H1 (cell line): ENCODE measurements around the gene STAU1. TPM values are rescaled to one million over a fixed set of nuclear protein-coding genes. Genes with fewer than 3 reads are reported as not detected.

Experiments used
- CTCF ChIA-PET: fragments of 300-600 bp; sonication (Branson Sonifier 250); formaldehyde crosslinking; loops from one replicate; lab custom pipeline; 2021; ENCODE audit not compliant: partially characterized antibody; lab: Charles Lee
- POLR2A ChIA-PET: fragments of 300-600 bp; sonication (Branson Sonifier 250); formaldehyde crosslinking; loops from one replicate; lab custom pipeline; 2021; ENCODE audit warnings: inconsistent platforms; ENCODE audit not compliant: partially characterized antibody; lab: Charles Lee
- DNase-seq, 2 experiments: peaks; one replicate each; pipeline versions ENCODE4 v3.0.0 to v3.0.0-alpha.2; 2010 to 2022; ENCODE audit warnings: low spot score in 2 of 2, low read depth in 1 of 2, mixed read lengths in 1 of 2
- FAIRE-seq: peaks from 2 replicates; lab custom pipeline; 2011; peaks lifted over from hg19 to GRCh38; lab: Jason Lieb, UNC
- H2AFZ ChIP-seq: 2 replicates; pipeline ENCODE4 v1.8.1; 2012; ENCODE audit warnings: low read length, inconsistent platforms
- H2AK5ac ChIP-seq: 2 replicates; pipeline ENCODE4 v1.6.1; 2013; ENCODE audit warnings: low read depth, low read length
- H2BK120ac ChIP-seq: replicated peaks from 2 replicates; pipeline ENCODE3; 2013; ENCODE audit warnings: low read depth, low read length, inconsistent platforms
- H2BK12ac ChIP-seq: 2 replicates; pipeline ENCODE4 v1.6.1; 2013; ENCODE audit warnings: low read depth, low read length
- H2BK15ac ChIP-seq: 2 replicates; pipeline ENCODE4 v1.6.1; 2013; ENCODE audit warnings: low read length
- H2BK20ac ChIP-seq: 2 replicates; pipeline ENCODE4 v1.6.1; 2013; ENCODE audit warnings: low read length
- H2BK5ac ChIP-seq: 2 replicates; pipeline ENCODE4 v1.6.1; 2013; ENCODE audit warnings: low read depth, low read length
- H3K14ac ChIP-seq: 2 replicates; pipeline ENCODE4 v1.6.1; 2013; ENCODE audit warnings: inconsistent platforms; ENCODE audit not compliant: insufficient read length
- H3K18ac ChIP-seq: 2 replicates; pipeline ENCODE4 v1.6.1; 2013; ENCODE audit warnings: low read length; ENCODE audit errors: extremely low read depth
- H3K23ac ChIP-seq: 2 replicates; pipeline ENCODE4 v1.6.1; 2013; ENCODE audit warnings: inconsistent platforms; ENCODE audit not compliant: insufficient read length
- H3K23me2 ChIP-seq: 2 replicates; pipeline ENCODE4 v1.6.1; 2013; ENCODE audit warnings: low read depth, low read length
- H3K27ac ChIP-seq: 2 replicates; pipeline ENCODE4 v1.6.1; 2011; ENCODE audit warnings: low read depth, low read length, inconsistent platforms
- H3K27me3 ChIP-seq, 4 experiments: replicated peaks in 1 of 4; 1 replicate in 1 of 4; 2 replicates in 3 of 4; pipeline versions ENCODE4 v1.6.1 to v1.8.1; 2011 to 2013; ENCODE audit warnings: low read length in 3 of 4, mild to moderate bottlenecking in 3 of 4, inconsistent platforms in 2 of 4, mixed read lengths in 2 of 4, moderate library complexity in 1 of 4; ENCODE audit not compliant: control insufficient read depth in 3 of 4, insufficient read depth in 3 of 4; ENCODE audit errors: extremely low read depth in 1 of 4
- H3K36me3 ChIP-seq, 4 experiments: 2 replicates each; pipeline versions ENCODE4 v1.6.1 to v1.8.1; 2011 to 2013; ENCODE audit warnings: mild to moderate bottlenecking in 4 of 4, low read length in 3 of 4, moderate library complexity in 2 of 4, control low read depth in 1 of 4, inconsistent platforms in 1 of 4; ENCODE audit not compliant: insufficient read depth in 4 of 4, control insufficient read depth in 2 of 4
- H3K4ac ChIP-seq: replicated peaks from 2 replicates; pipeline ENCODE3; 2013; ENCODE audit warnings: low read length, low read depth, mixed read lengths, inconsistent platforms; ENCODE audit not compliant: insufficient read length
- H3K4me1 ChIP-seq, 4 experiments: replicated peaks in 1 of 4; 1 replicate in 1 of 4; 2 replicates in 3 of 4; pipeline versions ENCODE4 v1.6.1 to v1.8.1; 2011 to 2013; ENCODE audit warnings: low read length in 3 of 4, inconsistent platforms in 2 of 4, mixed read lengths in 1 of 4; ENCODE audit not compliant: insufficient read depth in 4 of 4, control insufficient read depth in 3 of 4
- H3K4me2 ChIP-seq, 2 experiments: 2 replicates each; pipeline versions ENCODE4 v1.6.1 to v1.8.1; 2011 to 2013; ENCODE audit warnings: low read depth in 2 of 2, low read length in 2 of 2, control low read depth in 1 of 2, inconsistent platforms in 1 of 2, mild to moderate bottlenecking in 1 of 2; ENCODE audit not compliant: insufficient read depth in 1 of 2
- H3K4me3 ChIP-seq, 4 experiments: fragments of 200-600, 300-600 bp in 1 of 4; sonication (generic), shearing (Covaris generic), sonication (Bioruptor Twin) in 1 of 4; 2 replicates each; pipeline versions ENCODE4 v1.5.1 to v1.8.1; 2011 to 2016; ENCODE audit warnings: low read length in 4 of 4, low read depth in 3 of 4, control low read depth in 2 of 4, inconsistent platforms in 2 of 4, mild to moderate bottlenecking in 2 of 4, mixed read lengths in 1 of 4, moderate library complexity in 1 of 4; ENCODE audit not compliant: insufficient read depth in 2 of 4; ENCODE audit errors: extremely low read depth in 1 of 4
- H3K56ac ChIP-seq: replicated peaks from 2 replicates; pipeline ENCODE3; 2013; ENCODE audit warnings: low read depth, mild to moderate bottlenecking, mixed read lengths, low read length, inconsistent platforms; ENCODE audit not compliant: insufficient read length
- H3K79me1 ChIP-seq: 2 replicates; pipeline ENCODE4 v1.6.1; 2013; ENCODE audit warnings: low read depth, low read length, control low read depth
- H3K79me2 ChIP-seq, 2 experiments: 2 replicates each; pipeline versions ENCODE4 v1.6.1 to v1.8.1; 2012 to 2013; ENCODE audit warnings: low read length in 2 of 2, mild to moderate bottlenecking in 2 of 2, inconsistent platforms in 1 of 2; ENCODE audit not compliant: insufficient read depth in 2 of 2, control insufficient read depth in 1 of 2
- H3K9ac ChIP-seq, 4 experiments: replicated peaks in 1 of 4; 1 replicate in 1 of 4; 2 replicates in 3 of 4; pipeline versions ENCODE4 v1.6.1 to v1.8.1; 2011 to 2013; ENCODE audit warnings: low read depth in 3 of 4, low read length in 3 of 4, control low read depth in 2 of 4, mild to moderate bottlenecking in 2 of 4, moderate library complexity in 2 of 4, inconsistent platforms in 1 of 4; ENCODE audit errors: extremely low read depth in 1 of 4
- H3K9me3 ChIP-seq, 2 experiments: 2 replicates each; pipeline versions ENCODE4 v1.6.1 to v1.8.1; 2012 to 2013; ENCODE audit warnings: mild to moderate bottlenecking in 2 of 2, moderate library complexity in 2 of 2, control low read depth in 1 of 2, inconsistent platforms in 1 of 2, low read depth in 1 of 2, low read length in 1 of 2, mixed read lengths in 1 of 2; ENCODE audit not compliant: insufficient read depth in 2 of 2
- H4K20me1 ChIP-seq, 2 experiments: replicated peaks in 1 of 2; 2 replicates each; pipeline versions ENCODE3 to v1.8.1; 2011 to 2013; ENCODE audit warnings: inconsistent platforms in 2 of 2, low read length in 2 of 2, mild to moderate bottlenecking in 1 of 2; ENCODE audit not compliant: insufficient read depth in 2 of 2, control insufficient read depth in 1 of 2
- H4K5ac ChIP-seq: 2 replicates; pipeline ENCODE4 v1.6.1; 2013; ENCODE audit warnings: low read length, low read depth, mixed read lengths, inconsistent platforms; ENCODE audit not compliant: insufficient read length
- H4K8ac ChIP-seq: 2 replicates; pipeline ENCODE4 v1.8.0; 2013; ENCODE audit warnings: mild to moderate bottlenecking, moderate library complexity, low read length, inconsistent platforms; ENCODE audit not compliant: insufficient read depth; ENCODE audit errors: extremely low read depth
- H4K91ac ChIP-seq: replicated peaks from 2 replicates; pipeline ENCODE3; 2013; ENCODE audit warnings: low read length, mixed read lengths, inconsistent platforms; ENCODE audit not compliant: insufficient read length
- BACH1 ChIP-seq: IDR thresholded peaks from 2 replicates; pipeline ENCODE4 v1.6.1; 2012; ENCODE audit warnings: low read length, improper control_type of control experiment
- CBX5 ChIP-seq: fragments of 300-800, 300-1000 bp; sonication (generic); IDR thresholded peaks from 2 replicates; pipeline ENCODE4 v1.7.1; 2016; ENCODE audit warnings: antibody characterized with exemption, low read length, low read depth
- CBX8 ChIP-seq: fragments of 300-800, 300-1000 bp; sonication (generic); IDR thresholded peaks from 2 replicates; pipeline ENCODE4 v1.7.1; 2016; ENCODE audit warnings: low read depth, low read length, borderline replicate concordance
- CHD1 ChIP-seq: IDR thresholded peaks from 2 replicates; pipeline ENCODE4 v1.6.1; 2012; ENCODE audit warnings: low read depth, low read length, improper control_type of control experiment
- E2F6 ChIP-seq: IDR thresholded peaks from 2 replicates; pipeline ENCODE4 v1.6.1; 2012; ENCODE audit warnings: inconsistent platforms
- EZH2 ChIP-seq: fragments of 200-600 bp; sonication (generic); IDR thresholded peaks from 2 replicates; pipeline ENCODE4 v1.7.1; 2012; ENCODE audit warnings: low read depth, mild to moderate bottlenecking, moderate library complexity, low read length, inconsistent platforms; ENCODE audit not compliant: severe bottlenecking
- JUN ChIP-seq: IDR thresholded peaks from 2 replicates; pipeline ENCODE4 v1.6.1; 2011; ENCODE audit warnings: low read depth, mild to moderate bottlenecking, improper control_type of control experiment, low read length
- KDM1A ChIP-seq: fragments of 200-600, 300-600 bp; sonication (generic); IDR thresholded peaks from 2 replicates; pipeline ENCODE4 v1.7.1; 2016; ENCODE audit warnings: mild to moderate bottlenecking, low read length, borderline replicate concordance
- KDM4A ChIP-seq: IDR thresholded peaks from one replicate; pipeline ENCODE4 v1.7.1; 2012; ENCODE audit warnings: low read depth, mild to moderate bottlenecking, moderate library complexity, low read length, inconsistent platforms; ENCODE audit not compliant: severe bottlenecking
- RFX5 ChIP-seq: IDR thresholded peaks from 2 replicates; pipeline ENCODE4 v1.6.1; 2011; ENCODE audit warnings: low read depth, low read length, improper control_type of control experiment, borderline replicate concordance
- SP2 ChIP-seq: IDR thresholded peaks from 2 replicates; pipeline ENCODE4 v1.6.1; 2012; ENCODE audit warnings: mild to moderate bottlenecking, low read length, inconsistent platforms
- USF2 ChIP-seq: IDR thresholded peaks from 2 replicates; pipeline ENCODE4 v1.6.1; 2011; ENCODE audit warnings: low read length, improper control_type of control experiment
- YY1 ChIP-seq: IDR thresholded peaks from 2 replicates; pipeline ENCODE4 v1.6.1; 2011; ENCODE audit warnings: low read depth, mild to moderate bottlenecking, low read length
- WGBS, 2 experiments: shearing (Covaris generic) in 1 of 2; methylation state at CpG; one replicate each; pipeline versions ENCODE4 v1.1.6 to v1.1.7; 2013 to 2015; ENCODE audit warnings: low lambda C conversion rate in 2 of 2, mixed read lengths in 2 of 2, inconsistent platforms in 1 of 2, low coverage in 1 of 2, missing lambda C conversion rate in 1 of 2; ENCODE audit not compliant: insufficient replicate concordance in 2 of 2, insufficient coverage in 1 of 2, insufficient read length in 1 of 2; ENCODE audit errors: extremely low coverage in 1 of 2, missing lambda C conversion rate in 1 of 2; 5-methylcytosine and 5-hydroxymethylcytosine counted together
- polyA plus RNA-seq, 7 experiments: library from polyadenylated mRNA; depleted of rRNA in 3 of 7; stranded (reverse) in 5 of 7; unstranded in 2 of 7; fragments of >200 nt in 5 of 7; fragments of 200-250 nt in 2 of 7; gene quantifications; 1 replicate in 5 of 7; 2 replicates in 1 of 7; 4 replicates in 1 of 7; pipeline versions ENCODE4 v1.2.1 to v1.2.3, GENCODE V29; 2011 to 2013; ENCODE audit warnings: missing spikeins in 2 of 7, mixed read lengths in 2 of 7
- total RNA-seq: library from RNA; stranded (reverse); fragmentation: NEBNext Ultra II Directional; extraction: Animal tissue kit (Norgen Biotek cat#: 25700); gene quantifications from 2 replicates; pipeline ENCODE4 v1.2.1, GENCODE V29; 2021

The STAU1 gene
- total and polyA plus RNA-seq, 2 of the 8 experiments (the other 6 are each of a cell fraction or from before 2014, with no cell fraction given) = 41.4 to 107 TPM

GRCh38 chr20:49229381-49229780 is 41.2 kb upstream of the STAU1 start:
- H3K4me2 ChIP-seq = no peak overlapping the region
- H2BK12ac ChIP-seq = no peak overlapping the region
- H3K23me2 ChIP-seq = no peaks in the 10 kb centered on the region
- H4K20me1 ChIP-seq = peaks cover 0 to 1% of the 10 kb centered on the region in 2 experiments
- POLR2A ChIA-PET = interaction anchor here (1.1 to 2.2 kb wide), 6 partner anchors 10 to 78 kb away, joined by 3 to 7 read pairs (median 4); partner anchors contain the start of gene DDX27
- no peak overlapping the region for H2BK20ac ChIP-seq
- no peaks in the 10 kb centered on the region for H3K27me3 ChIP-seq
- DNase-seq (no peak), FAIRE-seq (no peak)
- H4K5ac ChIP-seq = no peak overlapping the region
- no peaks in the 10 kb centered on the region; the same call in 1 of the 2 replicates for H3K79me1 ChIP-seq
- no peaks in the 10 kb centered on the region for H3K9me3 ChIP-seq
- H4K91ac ChIP-seq = no peak overlapping the region
- no peak overlapping the region for H3K14ac ChIP-seq
- H3K79me2 ChIP-seq = no peaks in the 10 kb centered on the region
- H2BK15ac ChIP-seq = no peak overlapping the region
- H4K8ac ChIP-seq = no peak overlapping the region
- no peak overlapping the region for H3K23ac ChIP-seq
- H3K9ac ChIP-seq = no peak overlapping the region
- no peaks in the 10 kb centered on the region for H3K4me1 ChIP-seq
- no peak overlapping the region for H3K18ac ChIP-seq
- CTCF ChIA-PET = interaction anchor here (0.6 to 5.1 kb wide), 3 partner anchors 8 to 97 kb away, joined by 3 to 23 read pairs (median 4); no protein-coding TSS in a partner anchor
- H3K4ac ChIP-seq = no peak overlapping the region
- H3K56ac ChIP-seq = no peak overlapping the region
- H3K27ac ChIP-seq = no peak overlapping the region
- no peak overlapping the region for H3K4me3 ChIP-seq
- H2BK5ac ChIP-seq = no peak overlapping the region
- no peak overlapping the region for H2BK120ac ChIP-seq
- H3K36me3 ChIP-seq = peaks cover 36 to 71% (median 59%) of the 10 kb centered on the region in 4 experiments
- no peak overlapping the region for H2AK5ac ChIP-seq
- no peak overlapping the region for H2AFZ ChIP-seq
- 97% methylated on average over 2 of the region's 2 CpGs; no CpG with 5 or more reads in 1 of the 2 experiments for WGBS, 2 experiments
- TF ChIP-seq JUN = no peak
- TF ChIP-seq EZH2 = no peak
- no peak for TF ChIP-seq RFX5
- TF ChIP-seq KDM4A = no peak
- no peak for TF ChIP-seq SP2
- TF ChIP-seq YY1 = no peak
- TF ChIP-seq CHD1 = no peak
- TF ChIP-seq CBX8 = no peak
- no peak for TF ChIP-seq USF2
- TF ChIP-seq BACH1 = no peak
- TF ChIP-seq E2F6 = no peak
- TF ChIP-seq CBX5 = no peak
- TF ChIP-seq KDM1A = no peak
